HS-5 (cell line): Measurements from ENCODE around the gene CCR7.

Experiments
- DNase-seq: peaks from one replicate; pipeline ENCODE4 v3.0.0-alpha.2; 2012; ENCODE audit warnings: low read depth

The CCR7 gene

GRCh38 chr17:40561871-40562611, 3.2 kb downstream of the CCR7 start:
- DNase-seq: no peak

GRCh38 chr17:40561294-40561870, 3.9 kb downstream of the CCR7 start:
- no peak for DNase-seq

- DNase-seq: no peak
Measured at GRCh38 chr17:40560592-40561293, 4.5 kb downstream of the CCR7 start.

GRCh38 chr17:40559954-40560591, 5.2 kb downstream of the CCR7 start:
- DNase-seq: peak; percentile 72

- DNase-seq: no peak
Measured at GRCh38 chr17:40559564-40559916, 5.7 kb downstream of the CCR7 start.

GRCh38 chr17:40558890-40559563, 6.2 kb downstream of the CCR7 start:
- no peak for DNase-seq

GRCh38 chr17:40558300-40558889, 6.9 kb downstream of the CCR7 start:
- no peak for DNase-seq

GRCh38 chr17:40557531-40558299, 7.6 kb downstream of the CCR7 start:
- DNase-seq: no peak

GRCh38 chr17:40556884-40557414, 8.3 kb downstream of the CCR7 start:
- no peak for DNase-seq

- DNase-seq: no peak
Measured at GRCh38 chr17:40556198-40556661, 9.0 kb downstream of the CCR7 start.

GRCh38 chr17:40555296-40556190, 9.7 kb downstream of the CCR7 start:
- DNase-seq: no peak

- no peak for DNase-seq
Measured at GRCh38 chr17:40554646-40555295, 10.5 kb downstream of the CCR7 start.

GRCh38 chr17:40553694-40554534, 11.4 kb downstream of the CCR7 start:
- no peak for DNase-seq

GRCh38 chr17:40552806-40553693, 12.2 kb downstream of the CCR7 start:
- DNase-seq: no peak

- peak; percentile 68 for DNase-seq
Measured at GRCh38 chr17:40551879-40552768, 13.1 kb downstream of the CCR7 start.
